Renal pelvis (tissue), 4 donors: ENCODE results near the gene KLRK1. TPM values are rescaled to one million over a fixed set of nuclear protein-coding genes. Genes with fewer than 3 reads are reported as not detected.
"Not testable (repeated sequence)": the region's sequence is repeated elsewhere in the genome, so short reads cannot be mapped to it uniquely, and the experiment has no call there.

ENCODE experiments used
- DNase-seq: peaks from one replicate; pipeline ENCODE4 v3.0.0-alpha.2; 2013
- polyA plus RNA-seq, 3 donors: library from polyadenylated mRNA; unstranded; fragments of 120-200 nt; gene quantifications; one replicate each; pipeline ENCODE4 v1.2.1, GENCODE V29; 2013; ENCODE audit not compliant: insufficient read length in 3 of 3

Gene KLRK1
- polyA plus RNA-seq, 3 donors = 0.53 to 1.2 (median 0.97) TPM

DNA sequence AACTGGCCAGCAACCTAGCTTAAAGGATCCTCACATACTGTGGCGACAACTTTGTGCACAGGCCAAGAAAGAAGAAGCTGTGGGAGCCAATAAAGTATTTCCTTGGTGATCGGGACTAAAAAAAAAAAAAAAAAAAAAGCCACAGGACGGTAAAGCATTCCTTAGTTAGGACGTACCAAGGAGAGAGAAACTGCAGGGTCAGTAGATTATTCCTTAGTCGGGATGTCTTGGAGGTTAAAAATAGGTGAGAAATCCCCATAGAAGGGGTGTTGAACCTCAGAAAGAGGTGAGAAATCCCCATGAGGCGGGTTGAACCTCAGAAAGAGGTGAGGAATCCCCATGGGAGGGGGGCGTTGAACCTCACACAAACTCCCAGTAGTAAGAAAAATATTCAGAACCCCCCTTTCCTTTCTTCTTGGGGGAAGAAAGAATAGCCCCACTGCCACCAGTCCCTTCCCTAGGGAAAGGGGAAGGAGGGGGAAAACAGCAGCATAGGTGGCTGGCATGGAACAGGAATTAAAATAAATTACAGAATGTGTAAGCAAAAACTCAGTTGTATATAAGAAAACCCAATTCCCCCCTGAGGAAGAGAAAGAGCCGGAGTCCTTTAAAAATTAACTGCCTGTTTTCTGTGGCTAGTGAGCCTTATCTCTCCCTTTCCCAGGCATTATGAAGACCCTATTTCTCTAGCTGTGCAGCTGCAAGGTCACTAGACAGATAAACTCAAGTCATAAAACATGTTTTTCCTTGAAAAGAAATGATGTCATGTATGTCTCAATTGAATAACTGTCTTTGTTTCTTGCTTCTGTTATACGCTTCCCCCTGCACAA is 26.8 kb downstream of the KLRK1 start:
- DNase-seq = peak; percentile 42

- DNase-seq = peak; percentile 14
These were observed 27.5 kb downstream of the KLRK1 start for GRCh38 chr12:10362325-10362724.

DNA sequence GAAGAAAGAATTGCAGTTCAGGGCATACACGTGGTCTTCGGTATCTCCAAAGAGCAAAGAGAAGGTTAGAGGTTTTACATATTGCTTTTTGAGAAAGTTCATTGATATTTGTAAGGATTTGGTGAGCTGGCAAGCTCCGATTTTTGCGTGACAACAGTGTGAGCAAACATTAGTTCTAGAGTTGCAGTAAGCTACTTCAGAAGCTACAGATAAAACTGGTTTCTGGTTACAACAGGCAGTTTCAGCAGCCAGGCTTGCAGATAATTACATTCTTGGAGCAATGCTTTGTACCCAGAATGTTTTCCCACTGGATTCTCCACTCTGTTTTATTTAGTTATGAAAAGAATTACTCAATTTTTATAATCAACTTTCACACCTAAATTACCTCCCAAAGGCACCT is 28.2 kb downstream of the KLRK1 start:
- peak; percentile 21 for DNase-seq

DNA sequence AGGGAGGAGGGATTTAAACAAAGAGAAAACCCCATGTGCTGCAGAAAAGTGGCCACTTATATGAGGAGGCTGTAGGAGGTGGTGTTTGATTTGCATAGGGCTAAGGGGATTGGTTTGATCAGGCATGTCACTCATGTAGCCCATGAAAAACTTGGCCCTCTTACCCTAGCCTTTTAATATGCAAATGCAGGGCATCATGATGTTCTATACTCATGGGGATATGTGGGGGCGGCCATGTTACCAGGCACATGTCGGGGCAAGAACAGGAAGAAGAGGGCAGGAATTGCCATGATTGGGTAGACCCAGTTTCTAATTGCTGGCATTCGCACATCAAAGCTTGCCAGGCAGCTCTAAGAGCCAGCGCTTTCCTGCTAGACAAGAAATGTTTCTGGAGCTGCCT is 28.8 kb downstream of the KLRK1 start:
- DNase-seq = no peak

- DNase-seq = no peak
These were observed 30.9 kb downstream of the KLRK1 start for GRCh38 chr12:10358969-10359368.

DNA sequence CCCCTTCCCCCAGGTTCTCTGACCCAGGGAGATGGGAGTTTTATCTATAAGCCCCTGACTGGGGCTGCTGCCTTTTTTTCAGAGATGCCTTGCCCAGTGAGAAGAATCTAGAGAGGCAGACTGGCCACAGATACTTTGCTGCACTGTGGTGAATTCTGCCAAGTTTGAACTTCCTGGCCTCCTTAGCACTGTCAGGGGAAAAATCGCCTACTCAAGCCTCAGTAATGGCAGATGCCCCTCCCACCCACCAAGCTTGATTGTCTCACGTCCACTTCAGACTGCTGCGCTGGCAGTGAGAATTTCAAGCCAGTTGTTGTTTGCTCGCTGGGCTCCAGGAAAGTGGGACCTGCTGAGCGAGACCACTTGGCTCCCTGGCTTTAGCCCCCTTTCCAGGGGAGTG is 31.7 kb downstream of the KLRK1 start:
- no peak for DNase-seq

- DNase-seq = no peak
These were observed 35.3 kb downstream of the KLRK1 start for GRCh38 chr12:10354502-10354901.

GRCh38 chr12:10354071-10354470 is 35.8 kb downstream of the KLRK1 start:
- DNase-seq = no peak

DNA sequence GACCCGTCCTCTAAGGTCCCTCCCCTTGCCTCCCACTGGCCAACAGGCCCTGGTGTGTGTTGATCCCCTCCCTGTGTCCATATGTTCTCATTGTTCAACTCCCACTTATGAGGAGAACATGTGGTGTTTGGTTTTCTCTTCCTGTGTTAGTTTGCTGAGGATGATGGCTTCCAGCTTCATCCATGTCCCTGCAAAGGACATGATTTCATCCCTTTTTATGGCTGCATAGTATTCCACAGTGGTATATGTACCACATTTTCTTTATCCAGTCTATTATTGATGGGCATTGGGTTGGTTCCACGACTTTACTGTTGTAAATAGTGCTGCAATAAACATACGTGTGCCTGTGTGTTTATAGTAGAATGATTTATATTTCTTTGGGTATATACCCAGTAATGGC is 38.4 kb downstream of the KLRK1 start:
- not testable (repeated sequence) for DNase-seq

GRCh38 chr12:10341892-10342509 is 47.8 kb downstream of the KLRK1 start:
- DNase-seq = no peak

GRCh38 chr12:10340946-10341345 is 48.9 kb downstream of the KLRK1 start:
- DNase-seq = not testable (repeated sequence)

DNA sequence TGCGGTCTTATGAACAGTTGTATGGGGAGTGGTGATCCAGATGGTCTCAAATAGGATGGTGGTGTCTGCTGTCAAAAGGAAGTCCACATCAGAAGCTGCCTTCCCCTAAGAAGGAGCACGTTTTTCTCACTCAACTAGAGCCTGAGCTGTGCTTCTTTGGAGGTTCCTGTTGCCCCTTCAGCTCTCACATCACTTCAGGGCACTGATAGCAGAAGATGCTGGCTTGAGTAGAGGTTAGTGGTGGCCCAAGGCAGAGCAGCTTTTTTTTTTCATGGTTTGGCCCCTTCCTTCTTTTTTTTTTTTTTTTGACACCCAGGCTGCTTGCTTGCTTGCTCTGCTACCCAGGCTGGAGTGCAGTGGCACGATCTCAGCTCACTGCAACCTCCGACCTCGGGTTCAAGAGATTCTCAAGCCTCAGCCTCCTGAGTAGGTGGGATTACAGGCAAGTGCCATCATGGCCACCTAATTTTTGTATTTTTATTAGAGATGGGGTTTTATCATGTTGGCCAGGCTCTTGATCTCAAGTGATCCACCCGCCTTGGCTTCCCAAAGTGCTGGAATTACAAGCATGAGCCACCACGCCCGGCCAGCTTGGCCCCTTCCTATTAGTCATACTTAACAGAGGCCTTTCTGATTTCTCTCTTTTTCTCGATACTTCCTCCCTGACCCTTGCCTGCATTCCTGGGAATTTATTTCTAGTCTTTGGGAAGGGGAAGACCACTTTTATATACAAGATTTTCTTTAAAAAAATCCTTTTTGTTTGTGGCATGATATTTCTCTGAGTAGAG is 50.6 kb downstream of the KLRK1 start:
- no peak for DNase-seq

DNA sequence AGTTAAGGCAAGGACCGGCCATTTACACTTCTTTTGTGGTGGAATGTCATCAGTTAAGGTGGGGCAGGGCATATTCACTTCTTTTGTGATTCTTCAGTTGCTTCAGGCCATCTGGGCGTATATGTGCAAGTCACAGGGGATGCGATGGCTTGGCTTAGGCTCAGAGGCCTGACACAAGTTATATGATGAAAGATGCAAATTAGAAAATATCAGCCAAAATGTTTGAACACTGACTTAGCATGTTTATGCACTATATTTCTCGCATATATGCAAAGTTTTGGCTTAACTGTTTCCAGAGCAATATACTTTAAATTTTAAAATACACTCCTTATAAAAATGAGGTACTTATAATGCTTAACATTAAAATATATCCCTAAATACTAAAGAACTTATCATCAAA is 51.4 kb downstream of the KLRK1 start:
- not testable (repeated sequence) for DNase-seq

- DNase-seq = not testable (repeated sequence)
These were observed 53.6 kb downstream of the KLRK1 start for GRCh38 chr12:10336196-10336595.

GRCh38 chr12:10331642-10332239 is 58.1 kb downstream of the KLRK1 start:
- DNase-seq = peak; percentile 41

DNA sequence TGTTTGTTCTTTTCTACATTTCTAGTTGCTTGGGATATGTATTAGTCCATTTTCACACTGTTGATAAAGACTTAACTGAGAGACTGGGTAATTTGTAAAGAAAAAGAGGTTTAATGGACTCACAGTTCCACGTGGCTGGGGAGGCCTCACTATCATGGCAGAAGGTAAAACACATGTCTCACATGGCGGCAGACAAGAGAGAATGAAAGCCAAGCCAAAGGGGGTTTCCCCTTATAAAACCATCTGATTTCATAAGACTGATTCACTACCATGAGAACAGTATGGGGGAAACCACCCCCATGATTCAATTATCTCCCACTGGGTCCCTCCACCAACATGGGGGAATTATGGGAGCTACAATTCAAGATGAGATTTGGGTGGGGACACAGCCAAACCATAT is 61.1 kb downstream of the KLRK1 start:
- DNase-seq = not testable (repeated sequence)

Other genes starting within 250 kb of the KLRK1 start
- 1 to 10 TPM; 1.3 to 1.4 (median 1.3) TPM for gene OLR1, start 217.9 kb downstream of the KLRK1 start, polyA plus RNA-seq
- gene TMEM52B, start 211.0 kb downstream of the KLRK1 start, polyA plus RNA-seq = 100 to 1,000 TPM; 121 to 183 (median 138) TPM
- gene GABARAPL1, start 177.2 kb downstream of the KLRK1 start, polyA plus RNA-seq = 10 to 100 TPM; 60.9 to 80.7 (median 72.0) TPM
- gene KLRD1, start 82.2 kb downstream of the KLRK1 start, polyA plus RNA-seq = under 1 TPM; 0.24 to 0.65 (median 0.47) TPM
- gene KLRC4, start 19.7 kb upstream of the KLRK1 start, polyA plus RNA-seq = not detected
- under 1 TPM in 1 of 3 donors, not detected in 2; 0.25 TPM for gene KLRC3, start 30.6 kb upstream of the KLRK1 start, polyA plus RNA-seq
- gene KLRC2, start 46.0 kb upstream of the KLRK1 start, polyA plus RNA-seq = under 1 TPM in 1 of 3 donors, not detected in 2; 0.31 TPM
- under 1 TPM; 0.64 to 0.84 (median 0.78) TPM for gene KLRC1, start 63.3 kb upstream of the KLRK1 start, polyA plus RNA-seq
- gene EIF2S3B, start 115.8 kb upstream of the KLRK1 start, polyA plus RNA-seq = 1 to 10 TPM in 2 of 3 donors, under 1 TPM in 1; 0.60 to 1.3 (median 1.3) TPM
- 10 to 100 TPM; 36.4 to 43.2 (median 41.1) TPM for gene MAGOHB, start 223.6 kb upstream of the KLRK1 start, polyA plus RNA-seq